Measurements from ENCODE around the gene DPM3.

DNA sequence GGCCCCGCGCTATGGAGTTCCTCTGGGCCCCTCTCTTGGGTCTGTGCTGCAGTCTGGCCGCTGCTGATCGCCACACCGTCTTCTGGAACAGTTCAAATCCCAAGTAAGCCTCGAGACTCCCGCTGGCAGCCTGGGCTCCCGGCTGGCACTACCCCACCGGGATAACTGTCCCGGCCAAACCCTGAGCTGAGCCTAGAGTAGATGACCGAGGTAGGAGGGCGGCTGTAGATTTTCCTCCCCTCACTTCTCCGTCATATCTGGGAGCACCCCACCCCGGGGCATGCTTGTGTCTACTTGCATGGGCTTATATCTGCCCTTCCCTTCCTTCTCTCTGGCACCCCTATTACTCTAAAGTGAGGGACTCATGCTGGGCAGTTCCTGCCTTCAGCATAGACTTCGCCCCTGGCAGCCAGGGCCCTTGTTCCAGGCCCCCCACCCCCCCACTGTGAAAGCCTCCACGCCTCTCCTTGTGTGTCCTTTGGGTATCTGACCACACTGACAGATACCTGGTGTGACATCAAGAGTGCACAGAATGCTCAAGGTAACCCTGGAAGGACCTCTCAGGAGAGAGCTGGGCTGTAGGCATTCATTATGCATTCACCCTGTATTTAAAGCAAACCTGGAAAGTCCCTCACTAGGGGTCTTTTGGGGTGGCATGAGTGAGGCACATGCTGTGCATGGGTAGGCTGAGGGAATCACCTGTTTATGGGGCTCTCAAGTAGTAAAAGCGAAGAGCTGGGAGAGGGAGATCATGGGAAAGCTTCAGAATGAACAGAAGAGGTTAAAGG lies 12.2 kb downstream of the DPM3 start:
- TF ChIP-seq BHLHE40 (IDR thresholded peaks at IDR 0.05; ENCODE audit: borderline replicate concordance) (no peak), SP1 (IDR thresholded peaks at IDR 0.05) (no peak), NFRKB (IDR thresholded peaks at IDR 0.05) (no peak), FOXM1 (IDR thresholded peaks at IDR 0.05; ENCODE audit: borderline replicate concordance) (no peak)
